ENCODE data around the gene WFIKKN2. TPM values are rescaled to one million over a fixed set of nuclear protein-coding genes. Genes with fewer than 3 reads are reported as not detected.
A peak's percentile ranks its signal among the peaks of the same experiment; 100 is the strongest.

The WFIKKN2 gene
- total and polyA plus RNA-seq, 2 of the 8 experiments (the other 6 are each of a cell fraction or from before 2014, with no cell fraction given) = 0.07 to 0.30 TPM

GRCh38 chr17:50889528-50890118, 54.2 kb downstream of the WFIKKN2 start:
- Histone ChIP-seq H2BK12ac (ENCODE audit: low read depth, low read length) (peak overlapping the region; percentile 41; the same call in 1 of the 2 replicates), H3K27ac (ENCODE audit: low read depth, low read length) (no peak overlapping the region), H4K8ac (ENCODE audit: extremely low read depth, insufficient read depth, low read length) (no peak overlapping the region), H3K4me1 (replicated peaks in 1 of 4; ENCODE audit: control insufficient read depth in 3 of 4, insufficient read depth in 4 of 4, low read length in 3 of 4) (peaks cover 8 to 25% (median 16%) of the 10 kb centered on the region in 4 experiments), H4K5ac (ENCODE audit: insufficient read length, low read depth, low read length) (no peak overlapping the region), H3K56ac (replicated peaks; ENCODE audit: insufficient read length, low read depth, low read length) (no peak overlapping the region), H3K36me3 (ENCODE audit: control insufficient read depth in 2 of 4, insufficient read depth in 4 of 4, low read length in 3 of 4) (no peaks in the 10 kb centered on the region), H3K79me1 (ENCODE audit: low read depth, low read length) (no peaks in the 10 kb centered on the region), H2AFZ (ENCODE audit: low read length) (0 out of 2 replicates have a peak overlapping the region, but pooled peaks have one; percentile 1), H3K9ac (replicated peaks in 1 of 4; ENCODE audit: extremely low read depth in 1 of 4, low read depth in 3 of 4, low read length in 3 of 4) (no peak overlapping the region), H3K4me3 (ENCODE audit: extremely low read depth in 1 of 4, insufficient read depth in 2 of 4, low read depth in 3 of 4, low read length in 4 of 4) (no peak overlapping the region), H3K18ac (ENCODE audit: extremely low read depth, low read length) (no peak overlapping the region), H3K9me3 (ENCODE audit: insufficient read depth in 2 of 2, low read depth in 1 of 2, low read length in 1 of 2) (no peaks in the 10 kb centered on the region), H4K20me1 (replicated peaks in 1 of 2; ENCODE audit: control insufficient read depth in 1 of 2, insufficient read depth in 2 of 2, low read length in 2 of 2) (no peaks in the 10 kb centered on the region), H3K27me3 (replicated peaks in 1 of 4; ENCODE audit: control insufficient read depth in 3 of 4, extremely low read depth in 1 of 4, insufficient read depth in 3 of 4, low read length in 3 of 4) (no peaks in the 10 kb centered on the region), H2BK5ac (ENCODE audit: low read depth, low read length) (no peak overlapping the region), H2AK5ac (ENCODE audit: low read depth, low read length) (no peak overlapping the region), H4K91ac (replicated peaks; ENCODE audit: insufficient read length, low read length) (no peak overlapping the region), H2BK20ac (ENCODE audit: low read length) (no peak overlapping the region; the same call in 1 of the 2 replicates), H3K4me2 (ENCODE audit: insufficient read depth in 1 of 2, low read depth in 2 of 2, low read length in 2 of 2) (no peak overlapping the region; a peak in 1 of 4 replicates), H3K14ac (ENCODE audit: insufficient read length) (no peak overlapping the region), H3K23ac (ENCODE audit: insufficient read length) (no peak overlapping the region), H2BK15ac (ENCODE audit: low read length) (no peak overlapping the region), H3K23me2 (ENCODE audit: low read depth, low read length) (no peaks in the 10 kb centered on the region), H2BK120ac (replicated peaks; ENCODE audit: low read depth, low read length) (no peak overlapping the region), H3K79me2 (ENCODE audit: control insufficient read depth in 1 of 2, insufficient read depth in 2 of 2, low read length in 2 of 2) (no peaks in the 10 kb centered on the region), H3K4ac (replicated peaks; ENCODE audit: insufficient read length, low read depth, low read length) (no peak overlapping the region)
- no peak for FAIRE-seq
- POLR2A ChIA-PET (ENCODE audit: partially characterized antibody) = interaction anchor here (0.6 to 7.5 kb wide), 4 partner anchors 10 to 37 kb away, joined by 3 to 72 read pairs (median 4); partner anchors contain the start of gene TOB1
- CTCF ChIA-PET (ENCODE audit: partially characterized antibody) = interaction anchor here (0.6 to 3.3 kb wide), 7 partner anchors 8 to 67 kb away, joined by 3 to 13 read pairs (median 3); no protein-coding TSS in a partner anchor
- 92% methylated on average over 3 of the region's 3 CpGs; no CpG with 5 or more reads in 1 of the 2 experiments for WGBS, 2 experiments (ENCODE audit: extremely low coverage in 1 of 2, insufficient coverage in 1 of 2, insufficient read length in 1 of 2, insufficient replicate concordance in 2 of 2, low coverage in 1 of 2, low lambda C conversion rate in 2 of 2, missing lambda C conversion rate in 1 of 2)
- no peak for DNase-seq (ENCODE audit: low read depth in 1 of 2, low spot score in 2 of 2)
- TF ChIP-seq NANOG (IDR thresholded peaks at IDR 0.05; ENCODE audit: insufficient read depth, low read depth, low read length, poor library complexity, severe bottlenecking) (no peak), SP1 (IDR thresholded peaks at IDR 0.05; ENCODE audit: low read depth, low read length) (no peak), SIX5 (IDR thresholded peaks at IDR 0.05; ENCODE audit: low read depth, low read length) (no peak), RAD21 (IDR thresholded peaks at IDR 0.05 in 1 of 2, conservative IDR thresholded peaks at IDR 0.05 in 1 of 2; ENCODE audit: low read depth in 2 of 2, low read length in 2 of 2) (peak in 1 of 2 experiments; percentile 19; a peak in 1 of 4 replicates), CTBP2 (IDR thresholded peaks at IDR 0.05; ENCODE audit: borderline replicate concordance, insufficient read depth, insufficient read length, low read length) (no peak), RNF2 (IDR thresholded peaks at IDR 0.05; ENCODE audit: borderline replicate concordance, low read depth, low read length, missing control alignments, poor library complexity, severe bottlenecking) (no peak), JUND (IDR thresholded peaks at IDR 0.05; ENCODE audit: low read length) (no peak)
- TF ChIP-seq, protein P1, sequence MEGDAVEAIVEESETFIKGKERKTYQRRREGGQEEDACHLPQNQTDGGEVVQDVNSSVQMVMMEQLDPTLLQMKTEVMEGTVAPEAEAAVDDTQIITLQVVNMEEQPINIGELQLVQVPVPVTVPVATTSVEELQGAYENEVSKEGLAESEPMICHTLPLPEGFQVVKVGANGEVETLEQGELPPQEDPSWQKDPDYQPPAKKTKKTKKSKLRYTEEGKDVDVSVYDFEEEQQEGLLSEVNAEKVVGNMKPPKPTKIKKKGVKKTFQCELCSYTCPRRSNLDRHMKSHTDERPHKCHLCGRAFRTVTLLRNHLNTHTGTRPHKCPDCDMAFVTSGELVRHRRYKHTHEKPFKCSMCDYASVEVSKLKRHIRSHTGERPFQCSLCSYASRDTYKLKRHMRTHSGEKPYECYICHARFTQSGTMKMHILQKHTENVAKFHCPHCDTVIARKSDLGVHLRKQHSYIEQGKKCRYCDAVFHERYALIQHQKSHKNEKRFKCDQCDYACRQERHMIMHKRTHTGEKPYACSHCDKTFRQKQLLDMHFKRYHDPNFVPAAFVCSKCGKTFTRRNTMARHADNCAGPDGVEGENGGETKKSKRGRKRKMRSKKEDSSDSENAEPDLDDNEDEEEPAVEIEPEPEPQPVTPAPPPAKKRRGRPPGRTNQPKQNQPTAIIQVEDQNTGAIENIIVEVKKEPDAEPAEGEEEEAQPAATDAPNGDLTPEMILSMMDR (IDR thresholded peaks at IDR 0.05; ENCODE audit: control extremely low read depth in 1 of 3, insufficient read depth in 1 of 3, low read depth in 1 of 3, low read length in 3 of 3) = peak in 1 of 3 experiments; percentile 21; a peak in 1 of 4 replicates

Measured in H1 (cell line).